ENCODE measurements around the gene OTOF. TPM values are rescaled to one million over a fixed set of nuclear protein-coding genes. Genes with fewer than 3 reads are reported as not detected.

Gene OTOF
- total RNA-seq, 1 donor, result not detected

DNA sequence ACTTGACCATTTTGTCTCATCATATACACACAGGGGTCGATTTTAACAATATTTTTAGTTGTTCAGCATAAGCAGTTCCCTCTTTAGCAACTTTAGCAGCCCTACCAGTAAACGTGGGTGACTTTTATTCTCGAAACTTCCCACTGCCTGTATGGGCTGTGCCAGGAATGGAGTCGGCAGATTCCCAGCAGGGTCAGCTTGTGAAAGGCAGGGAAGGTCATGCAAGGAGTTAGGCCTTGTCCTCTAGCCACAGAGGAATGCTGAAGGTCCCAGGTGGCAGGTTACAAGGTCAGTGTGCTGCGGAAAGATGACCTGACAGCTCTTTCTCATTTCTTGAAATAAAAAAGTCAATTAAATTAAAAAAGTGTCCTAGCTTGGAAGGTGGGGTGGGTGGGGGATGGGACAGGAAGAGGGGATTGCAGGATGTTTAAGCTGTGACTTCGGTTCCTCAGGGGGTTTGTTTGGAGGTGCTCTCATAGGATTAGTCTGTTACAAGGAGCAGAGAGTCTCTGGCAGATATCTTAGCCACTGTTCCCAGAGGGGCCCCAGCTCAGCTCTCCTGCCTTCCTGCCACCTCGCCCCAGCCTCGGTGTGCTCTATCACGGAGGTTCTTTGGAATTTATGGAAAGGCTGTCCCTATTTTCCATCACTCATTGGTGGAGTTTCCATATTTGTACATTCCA is 54.8 kb downstream of the OTOF start:
- H3K4me3 ChIP-seq (ENCODE audit: low read depth, low read length), result no peak overlapping the region
- TF ChIP-seq, protein P1, sequence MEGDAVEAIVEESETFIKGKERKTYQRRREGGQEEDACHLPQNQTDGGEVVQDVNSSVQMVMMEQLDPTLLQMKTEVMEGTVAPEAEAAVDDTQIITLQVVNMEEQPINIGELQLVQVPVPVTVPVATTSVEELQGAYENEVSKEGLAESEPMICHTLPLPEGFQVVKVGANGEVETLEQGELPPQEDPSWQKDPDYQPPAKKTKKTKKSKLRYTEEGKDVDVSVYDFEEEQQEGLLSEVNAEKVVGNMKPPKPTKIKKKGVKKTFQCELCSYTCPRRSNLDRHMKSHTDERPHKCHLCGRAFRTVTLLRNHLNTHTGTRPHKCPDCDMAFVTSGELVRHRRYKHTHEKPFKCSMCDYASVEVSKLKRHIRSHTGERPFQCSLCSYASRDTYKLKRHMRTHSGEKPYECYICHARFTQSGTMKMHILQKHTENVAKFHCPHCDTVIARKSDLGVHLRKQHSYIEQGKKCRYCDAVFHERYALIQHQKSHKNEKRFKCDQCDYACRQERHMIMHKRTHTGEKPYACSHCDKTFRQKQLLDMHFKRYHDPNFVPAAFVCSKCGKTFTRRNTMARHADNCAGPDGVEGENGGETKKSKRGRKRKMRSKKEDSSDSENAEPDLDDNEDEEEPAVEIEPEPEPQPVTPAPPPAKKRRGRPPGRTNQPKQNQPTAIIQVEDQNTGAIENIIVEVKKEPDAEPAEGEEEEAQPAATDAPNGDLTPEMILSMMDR (IDR thresholded peaks at IDR 0.05; ENCODE audit: insufficient read depth, low read length), result no peak
- DNase-seq (ENCODE audit: low read depth), result no peak

DNA sequence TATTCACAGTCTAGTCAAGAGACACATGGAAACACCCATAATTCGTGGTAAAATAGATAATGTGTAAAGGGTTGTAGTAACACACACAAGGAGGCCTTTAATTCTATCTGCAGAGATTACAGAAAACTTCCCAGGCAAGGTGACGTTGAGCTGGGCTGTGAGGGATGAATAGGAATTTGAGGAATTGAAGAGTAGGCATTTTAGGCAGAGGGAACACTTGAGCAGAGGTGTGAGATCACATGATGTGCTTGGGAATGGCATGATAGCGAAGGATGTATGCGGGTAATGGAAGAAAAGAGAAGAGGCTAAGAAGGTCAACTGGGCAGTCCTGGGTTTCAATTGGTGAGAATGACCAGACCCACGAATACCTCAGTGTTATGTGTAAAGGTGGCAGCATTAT is 56.0 kb downstream of the OTOF start:
- no peak overlapping the region for H3K4me3 ChIP-seq (ENCODE audit: low read depth, low read length)
- TF ChIP-seq, protein P1 (IDR thresholded peaks at IDR 0.05; ENCODE audit: insufficient read depth, low read length), result no peak
- DNase-seq (ENCODE audit: low read depth), result no peak

DNA sequence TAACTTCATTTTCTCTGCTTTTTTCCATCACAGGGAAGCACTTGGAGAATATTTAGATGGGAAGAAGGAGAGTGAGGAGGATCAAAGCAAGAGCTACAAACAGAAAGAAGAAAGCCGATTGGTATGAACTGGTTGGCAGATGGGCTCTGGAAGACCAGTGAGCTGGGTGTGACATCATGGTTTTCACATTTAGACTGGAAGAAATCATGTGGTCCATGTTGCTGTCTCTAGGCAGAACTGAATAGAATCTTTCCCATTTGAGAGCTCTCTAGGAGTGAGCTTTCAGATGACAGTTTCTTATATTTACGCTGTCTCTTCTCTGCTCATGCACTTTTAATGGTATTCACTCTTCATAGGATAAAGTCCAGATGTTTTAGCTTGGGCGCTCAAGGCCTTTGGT is 63.6 kb downstream of the OTOF start:
- DNase-seq (ENCODE audit: low read depth), result no peak
- TF ChIP-seq, protein P1 (IDR thresholded peaks at IDR 0.05; ENCODE audit: insufficient read depth, low read length), result no peak
- H3K4me3 ChIP-seq (ENCODE audit: low read depth, low read length), result no peak overlapping the region

DNA sequence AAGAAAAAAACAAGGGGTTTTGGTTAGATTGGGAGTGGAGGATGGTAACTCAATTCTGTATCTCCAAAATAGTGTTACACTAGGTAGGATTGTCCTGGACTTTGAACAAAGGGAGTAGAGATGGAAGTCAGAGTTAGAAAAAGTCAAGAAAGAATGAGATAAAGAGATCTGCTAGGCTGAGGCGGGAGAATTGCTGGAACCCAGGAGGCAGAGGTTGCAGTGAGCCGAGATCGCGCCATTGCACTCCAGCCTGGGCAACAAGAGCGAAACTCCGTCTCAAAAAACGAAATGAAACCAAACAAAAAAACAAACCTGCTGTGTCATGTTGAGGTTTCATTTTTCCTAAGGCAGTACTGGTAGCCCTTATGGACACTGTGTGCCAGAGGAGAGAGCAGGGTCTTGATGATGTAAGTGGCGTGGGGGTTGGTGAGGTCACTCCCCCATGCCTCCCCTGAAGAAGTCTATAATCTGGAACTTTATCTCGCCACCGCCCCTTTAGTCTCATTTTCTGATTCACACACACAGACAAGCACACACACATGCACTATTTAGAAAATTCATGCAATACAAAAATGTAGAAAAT is 65.7 kb downstream of the OTOF start:
- no peak overlapping the region for H3K4me3 ChIP-seq (ENCODE audit: low read depth, low read length)
- peak; percentile 14 for DNase-seq (ENCODE audit: low read depth)
- TF ChIP-seq, protein P1 (IDR thresholded peaks at IDR 0.05; ENCODE audit: insufficient read depth, low read length), result no peak

DNA sequence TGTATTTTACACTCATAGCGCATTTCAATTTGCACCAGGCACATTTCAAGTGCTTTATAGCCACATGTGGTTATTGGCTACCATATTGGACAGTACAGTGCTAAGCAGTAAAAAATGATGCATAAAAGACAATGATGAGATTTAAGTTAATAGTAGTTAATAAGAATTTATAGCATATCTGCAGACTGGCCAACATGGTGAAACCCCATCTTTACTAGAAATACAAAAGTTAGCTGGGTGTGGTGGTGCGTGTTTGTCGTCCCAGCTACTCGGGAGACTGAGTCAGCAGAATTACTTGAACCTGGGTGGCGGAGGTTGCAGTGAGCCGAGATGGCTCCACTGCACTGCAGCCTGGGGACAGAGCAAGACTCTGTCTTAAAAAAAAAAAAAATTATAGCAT is 66.5 kb downstream of the OTOF start:
- TF ChIP-seq, protein P1 (IDR thresholded peaks at IDR 0.05; ENCODE audit: insufficient read depth, low read length), result no peak
- no peak for DNase-seq (ENCODE audit: low read depth)
- H3K4me3 ChIP-seq (ENCODE audit: low read depth, low read length), result no peak overlapping the region

DNA sequence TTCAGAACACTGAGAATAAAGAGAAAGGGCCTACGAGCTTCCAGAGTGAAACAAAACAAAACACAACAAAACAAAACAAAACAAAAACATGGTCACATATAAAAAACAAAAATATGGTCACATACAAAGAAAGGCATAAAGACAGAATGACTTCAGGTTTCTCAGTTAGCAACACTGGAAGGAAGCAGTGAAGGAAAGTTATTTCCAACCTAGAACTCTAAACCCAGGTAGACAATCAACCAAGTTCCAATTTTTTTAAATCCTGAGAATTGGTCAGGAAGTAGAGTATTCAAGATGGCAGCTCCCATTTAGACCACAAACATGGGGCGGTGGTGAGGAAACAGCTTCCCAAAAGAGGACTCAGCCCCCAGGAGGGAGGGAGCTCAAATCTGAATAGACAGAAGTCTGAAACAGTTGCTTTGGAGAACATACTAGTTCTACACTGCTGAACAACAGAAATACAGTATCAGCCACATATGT is 67.1 kb downstream of the OTOF start:
- no peak overlapping the region for H3K4me3 ChIP-seq (ENCODE audit: low read depth, low read length)
- no peak for DNase-seq (ENCODE audit: low read depth)
- TF ChIP-seq, protein P1 (IDR thresholded peaks at IDR 0.05; ENCODE audit: insufficient read depth, low read length), result no peak

All from fibroblast of the aortic adventitia (primary cell).